SK-MEL-5 (cell line): ENCODE results near the gene PGPEP1. TPM values are rescaled to one million over a fixed set of nuclear protein-coding genes. Genes with fewer than 3 reads are reported as not detected.
"Not testable (repeated sequence)": the region's sequence is repeated elsewhere in the genome, so short reads cannot be mapped to it uniquely, and the experiment has no call there.

Experiments used
- DNase-seq: peaks from one replicate; pipeline ENCODE4 v3.0.0-alpha.2; 2016; ENCODE audit warnings: low read depth, low spot score
- in situ Hi-C: cut with HindIII; loops from 2 replicates; pipeline ENCODE4 v1.10.0; 2016; ENCODE audit warnings: low sequenced_read_pairs, high pct_unique_total_duplicates, low pct_unique_long_range_greater_than_20kb
- total RNA-seq: library from RNA; depleted of rRNA; stranded (reverse); fragments of >200 nt; shearing (Covaris generic); gene quantifications from 2 replicates; pipeline ENCODE4 v1.2.3, GENCODE V29; 2014

Gene PGPEP1
- total RNA-seq, 1 experiment from 2014 or later = 8.1 TPM

DNA sequence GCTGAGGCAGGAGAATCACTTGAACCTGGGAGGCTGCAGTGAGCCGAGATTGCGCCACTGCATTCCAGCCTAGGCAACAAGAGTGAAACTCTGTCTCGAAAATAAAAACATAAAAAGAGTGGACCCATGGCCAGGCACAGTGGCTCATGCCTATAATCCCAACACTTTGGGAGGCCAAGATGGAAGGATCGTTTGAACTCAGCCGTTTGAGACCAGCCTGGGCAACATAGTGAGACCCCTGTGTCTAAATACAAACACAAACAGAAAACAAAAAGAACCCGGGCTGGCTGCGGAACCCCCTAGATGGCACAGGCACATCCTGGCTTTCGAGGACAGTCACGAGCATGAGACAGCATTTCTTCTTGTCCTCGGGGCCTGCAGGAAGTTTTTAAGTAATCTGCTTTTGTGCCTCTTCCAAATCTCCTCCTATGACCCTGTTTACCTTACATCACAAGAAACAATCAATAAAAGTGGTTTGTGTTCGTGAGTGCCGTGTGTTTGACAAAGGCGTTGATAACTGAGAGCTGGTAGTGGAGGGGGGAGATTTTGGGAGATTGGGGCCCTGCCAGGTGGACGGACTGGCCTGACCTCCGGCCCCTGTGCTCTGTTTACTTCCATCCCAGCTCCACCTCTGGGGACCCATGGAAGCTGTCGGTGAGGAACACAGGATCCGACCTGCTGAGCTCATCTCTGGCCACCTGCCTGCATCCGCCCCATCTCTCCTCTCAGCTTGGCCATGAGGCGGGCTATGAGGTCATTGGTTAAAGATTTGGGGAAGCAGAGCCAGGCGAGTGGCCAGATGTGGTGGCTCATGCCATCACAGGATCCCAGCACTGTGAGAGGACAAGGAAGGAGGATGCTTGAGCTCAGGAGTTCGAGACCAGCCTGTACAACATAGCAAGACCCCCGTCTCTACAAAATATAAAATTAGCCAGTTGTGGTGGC is 39.7 kb downstream of the PGPEP1 start:
- in situ Hi-C loops = no loop called here
- peak; percentile 82 for DNase-seq

DNA sequence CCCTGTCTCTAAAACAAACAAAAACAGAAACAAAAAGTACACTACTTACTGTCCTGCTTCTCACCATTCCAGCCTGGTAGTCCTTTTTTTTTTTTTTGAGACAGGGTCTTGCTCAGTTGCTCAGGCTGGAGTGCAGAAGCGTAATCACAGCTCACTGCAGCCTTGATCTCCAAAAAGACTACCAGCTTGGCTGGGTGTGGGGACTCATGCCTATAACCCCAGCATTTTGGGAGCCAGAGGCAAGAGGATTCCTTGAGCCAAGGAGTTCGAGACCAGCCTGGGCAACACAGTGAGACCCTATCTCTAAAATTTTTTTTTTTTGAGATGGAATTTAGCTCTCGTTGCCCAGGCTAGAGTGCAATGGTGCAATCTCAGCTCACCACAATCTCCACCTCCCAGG is 40.4 kb downstream of the PGPEP1 start:
- DNase-seq = no peak
- in situ Hi-C loops = no loop called here

DNA sequence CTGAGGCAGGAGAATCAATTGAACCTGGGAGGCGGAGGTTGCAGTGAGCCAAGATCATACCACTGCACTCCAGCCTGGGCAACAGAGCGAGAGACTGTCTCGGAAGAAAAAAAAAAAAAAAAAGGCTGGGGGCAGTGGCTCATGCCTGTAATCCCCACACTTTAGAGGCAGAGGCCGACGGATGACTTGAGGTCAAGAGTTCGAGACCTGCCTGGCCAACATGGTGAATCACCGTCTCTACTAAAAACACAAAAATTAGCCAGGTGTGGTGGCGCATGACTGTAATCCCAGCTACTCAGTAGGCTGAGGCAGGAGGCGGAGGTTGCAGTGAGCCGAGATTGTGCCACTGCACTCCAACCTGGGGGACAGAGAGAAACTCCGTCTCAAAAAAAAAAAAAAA is 43.2 kb downstream of the PGPEP1 start:
- DNase-seq, in situ Hi-C loops: not testable (repeated sequence)

DNA sequence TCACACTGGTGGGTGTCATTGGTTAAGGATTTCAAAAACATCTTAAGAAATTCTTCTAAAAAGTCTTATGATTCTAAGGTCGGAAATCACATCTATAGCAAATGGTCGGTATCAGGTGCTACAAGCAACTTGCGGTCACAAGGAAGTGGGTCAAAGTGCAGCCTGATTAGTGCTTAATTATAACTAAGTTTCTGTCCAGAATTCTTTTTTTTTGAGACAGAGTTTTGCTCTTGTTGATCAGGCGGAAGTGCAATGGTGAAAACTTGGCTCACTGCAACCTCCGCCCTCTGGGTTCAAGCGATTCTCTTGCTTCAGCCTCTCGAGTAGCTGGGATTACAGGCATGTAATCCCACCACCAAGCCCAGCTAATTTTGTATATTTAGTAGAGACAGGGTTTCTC is 44.4 kb downstream of the PGPEP1 start:
- in situ Hi-C loops = no loop called here
- DNase-seq = no peak

DNA sequence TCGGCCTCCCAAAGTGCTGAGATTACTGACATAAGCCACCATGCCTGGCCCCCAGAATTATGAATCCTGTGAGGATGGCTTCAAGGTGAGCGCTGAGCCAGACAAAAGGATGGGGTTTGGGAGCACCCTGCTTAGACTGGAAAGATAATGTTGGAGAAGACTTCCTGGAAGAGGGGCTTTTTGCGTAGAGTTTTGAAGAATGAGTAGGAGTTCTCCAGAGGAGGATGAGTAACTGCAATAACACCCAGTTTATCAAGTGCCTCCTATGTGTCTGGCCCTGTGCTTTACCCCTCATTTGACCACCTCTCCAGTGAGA is 44.9 kb downstream of the PGPEP1 start:
- no peak for DNase-seq
- in situ Hi-C loops = no loop called here

DNA sequence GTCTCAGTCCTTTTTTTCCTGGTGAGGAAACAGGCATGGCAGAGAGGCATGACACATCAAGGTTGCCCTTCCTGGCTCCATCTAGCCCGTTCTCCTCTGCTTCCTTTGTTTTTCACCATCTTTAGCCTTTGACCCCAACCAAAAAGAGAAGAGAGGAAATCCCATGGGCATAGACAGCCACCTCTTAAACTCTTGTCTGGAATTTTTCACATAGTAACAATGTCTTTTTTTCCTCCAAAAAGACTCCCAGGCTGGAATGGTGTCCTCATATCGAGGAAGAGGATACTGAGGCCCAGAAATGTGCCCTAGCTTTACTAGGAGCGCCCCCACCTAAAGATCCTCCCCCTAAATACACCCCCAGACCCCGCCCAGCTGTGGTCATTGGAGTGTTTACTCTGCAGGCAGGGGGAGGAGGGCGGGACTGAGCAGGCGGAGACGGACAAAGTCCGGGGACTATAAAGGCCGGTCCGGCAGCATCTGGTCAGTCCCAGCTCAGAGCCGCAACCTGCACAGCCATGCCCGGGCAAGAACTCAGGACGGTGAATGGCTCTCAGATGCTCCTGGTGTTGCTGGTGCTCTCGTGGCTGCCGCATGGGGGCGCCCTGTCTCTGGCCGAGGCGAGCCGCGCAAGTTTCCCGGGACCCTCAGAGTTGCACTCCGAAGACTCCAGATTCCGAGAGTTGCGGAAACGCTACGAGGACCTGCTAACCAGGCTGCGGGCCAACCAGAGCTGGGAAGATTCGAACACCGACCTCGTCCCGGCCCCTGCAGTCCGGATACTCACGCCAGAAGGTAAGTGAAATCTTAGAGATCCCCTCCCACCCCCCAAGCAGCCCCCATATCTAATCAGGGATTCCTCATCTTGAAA is 45.5 kb downstream of the PGPEP1 start, which contains the start of gene GDF15:
TSS of gene GDF15 (plus strand) at position 484 of the 868 bp plus-strand sequence. CDS start at position 516, 32 bp downstream.
- in situ Hi-C loops = no loop called here
- peak; percentile 95 for DNase-seq

DNA sequence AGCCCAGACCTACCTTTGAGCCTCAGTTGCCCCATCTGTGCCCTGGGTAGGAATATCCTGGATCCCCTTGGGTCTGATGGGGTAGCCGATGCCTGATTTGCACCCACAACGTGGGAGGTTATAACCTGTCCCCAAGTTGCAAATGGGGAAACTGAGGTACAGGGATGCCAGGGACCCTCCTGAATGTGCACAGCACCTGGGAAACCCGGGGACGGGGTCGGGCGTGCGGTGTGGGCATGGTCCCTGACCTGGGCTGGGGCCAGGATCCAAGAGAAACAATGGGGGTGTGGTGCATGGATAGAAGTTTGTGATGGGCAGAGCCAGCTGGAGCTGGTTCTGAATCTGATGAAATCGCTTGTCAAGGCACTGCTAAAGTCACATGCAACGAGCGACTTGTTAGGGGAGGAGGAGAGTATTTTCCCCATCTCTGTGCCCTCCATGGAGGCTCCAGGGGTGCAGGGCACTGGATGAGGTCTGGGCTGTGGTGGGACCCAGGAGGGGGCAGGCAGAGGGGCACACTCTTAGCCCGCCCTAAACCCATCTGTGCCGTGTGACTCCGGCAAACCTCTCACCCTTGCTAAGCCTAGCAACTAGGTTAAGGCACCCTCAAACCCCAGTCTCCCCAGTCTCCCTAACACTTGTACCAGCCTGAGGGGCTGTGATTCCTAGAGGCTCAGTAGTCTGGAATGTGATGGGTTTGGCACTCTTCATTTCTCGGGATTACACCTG is 46.3 kb downstream of the PGPEP1 start:
- in situ Hi-C loops = no loop called here
- peak; percentile 72 for DNase-seq

DNA sequence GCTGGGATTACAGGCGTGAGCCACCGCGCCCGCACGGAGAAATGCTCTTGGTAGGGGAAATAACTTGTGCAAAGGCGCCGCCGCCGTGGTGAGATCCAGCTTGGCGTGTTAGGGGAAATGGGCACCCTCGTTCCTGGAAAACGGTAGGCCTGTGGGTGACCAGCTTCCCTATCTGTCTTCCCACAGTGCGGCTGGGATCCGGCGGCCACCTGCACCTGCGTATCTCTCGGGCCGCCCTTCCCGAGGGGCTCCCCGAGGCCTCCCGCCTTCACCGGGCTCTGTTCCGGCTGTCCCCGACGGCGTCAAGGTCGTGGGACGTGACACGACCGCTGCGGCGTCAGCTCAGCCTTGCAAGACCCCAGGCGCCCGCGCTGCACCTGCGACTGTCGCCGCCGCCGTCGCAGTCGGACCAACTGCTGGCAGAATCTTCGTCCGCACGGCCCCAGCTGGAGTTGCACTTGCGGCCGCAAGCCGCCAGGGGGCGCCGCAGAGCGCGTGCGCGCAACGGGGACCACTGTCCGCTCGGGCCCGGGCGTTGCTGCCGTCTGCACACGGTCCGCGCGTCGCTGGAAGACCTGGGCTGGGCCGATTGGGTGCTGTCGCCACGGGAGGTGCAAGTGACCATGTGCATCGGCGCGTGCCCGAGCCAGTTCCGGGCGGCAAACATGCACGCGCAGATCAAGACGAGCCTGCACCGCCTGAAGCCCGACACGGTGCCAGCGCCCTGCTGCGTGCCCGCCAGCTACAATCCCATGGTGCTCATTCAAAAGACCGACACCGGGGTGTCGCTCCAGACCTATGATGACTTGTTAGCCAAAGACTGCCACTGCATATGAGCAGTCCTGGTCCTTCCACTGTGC is 47.9 kb downstream of the PGPEP1 start:
- in situ Hi-C loops = no loop called here
- peak; percentile 67 for DNase-seq

DNA sequence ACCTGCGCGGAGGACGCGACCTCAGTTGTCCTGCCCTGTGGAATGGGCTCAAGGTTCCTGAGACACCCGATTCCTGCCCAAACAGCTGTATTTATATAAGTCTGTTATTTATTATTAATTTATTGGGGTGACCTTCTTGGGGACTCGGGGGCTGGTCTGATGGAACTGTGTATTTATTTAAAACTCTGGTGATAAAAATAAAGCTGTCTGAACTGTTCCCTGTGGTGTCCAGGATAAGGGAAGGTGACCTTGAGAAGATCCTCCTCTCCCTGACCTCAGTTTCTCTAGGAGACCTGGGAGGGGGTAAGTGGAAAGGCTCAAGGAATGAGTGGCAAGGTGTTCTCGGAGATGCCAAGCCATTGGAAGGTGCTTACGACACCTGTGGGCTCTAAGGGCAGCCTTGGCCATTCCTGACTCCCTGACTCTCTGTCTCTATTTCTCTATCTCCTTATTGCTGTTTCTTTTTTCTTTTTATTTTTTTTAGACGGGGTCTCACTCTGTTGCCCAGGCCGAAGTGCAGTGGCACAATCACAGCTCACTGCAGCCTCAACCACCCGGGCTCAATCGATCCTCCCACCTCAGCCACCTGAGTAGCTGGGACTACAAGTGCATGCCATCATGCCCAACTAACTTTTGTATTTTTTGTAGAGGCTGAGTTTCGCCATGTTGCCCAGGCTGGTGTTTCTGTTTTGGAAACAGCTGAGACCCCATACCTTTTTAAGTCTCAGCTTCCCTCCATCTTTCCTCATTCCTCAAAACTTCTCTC is 48.7 kb downstream of the PGPEP1 start:
- DNase-seq = no peak
- in situ Hi-C loops = no loop called here

DNA sequence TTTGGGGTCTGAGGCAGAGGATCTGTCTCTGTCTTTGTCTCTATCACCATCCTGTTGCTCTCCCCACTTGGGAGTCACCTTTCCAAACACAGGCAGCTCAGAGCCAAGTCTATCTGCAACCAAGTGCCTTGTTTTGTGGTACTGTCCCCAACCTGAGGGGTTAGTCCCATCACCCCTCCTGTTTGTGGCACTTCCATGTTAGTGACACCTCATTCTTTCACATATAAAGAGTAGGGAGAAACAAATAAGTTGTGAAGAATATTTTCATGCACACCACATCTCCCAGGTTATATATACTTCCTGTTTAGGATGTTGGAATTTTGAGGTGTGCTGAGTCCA is 49.3 kb downstream of the PGPEP1 start:
- in situ Hi-C loops = no loop called here
- no peak for DNase-seq

DNA sequence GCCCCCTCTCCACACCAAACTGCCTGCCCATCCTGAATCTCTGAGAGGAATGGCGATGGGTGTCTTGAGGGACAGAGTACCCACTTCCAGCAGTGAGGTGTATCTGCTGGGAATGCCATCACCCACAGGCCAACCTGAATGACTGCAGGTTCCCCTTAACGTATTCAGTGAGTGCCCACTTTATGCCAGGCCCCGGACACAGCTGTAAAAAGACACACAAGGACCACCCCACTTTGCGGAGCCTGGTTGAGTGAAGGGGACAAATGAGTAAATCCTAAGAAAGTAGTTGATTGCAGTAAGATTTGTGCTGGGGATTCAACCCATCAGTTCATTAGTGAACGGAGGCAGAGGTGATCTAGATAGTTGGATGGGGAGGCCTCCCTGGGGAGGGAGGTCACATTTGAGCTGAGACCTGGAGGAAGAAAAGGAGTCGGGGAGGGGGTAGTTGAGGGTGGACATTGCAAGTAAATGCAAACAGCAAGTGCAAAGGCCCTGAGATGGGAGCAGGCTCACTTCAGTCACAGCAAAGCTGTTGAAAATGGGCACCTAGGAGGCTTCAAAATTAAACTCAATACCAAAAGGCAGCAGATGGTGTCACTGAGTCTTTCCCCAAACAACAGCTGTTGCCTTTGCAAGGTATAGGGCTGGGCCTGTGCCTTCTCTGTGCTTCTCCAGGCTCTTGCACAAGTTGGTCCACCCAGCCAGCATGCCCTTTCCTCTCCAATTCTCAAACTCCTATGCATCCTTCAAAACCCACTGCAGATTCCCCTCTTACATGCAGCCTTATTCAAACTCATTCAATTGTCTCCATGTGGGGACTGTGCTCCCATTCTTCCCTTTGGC is 49.9 kb downstream of the PGPEP1 start:
- in situ Hi-C loops = no loop called here
- DNase-seq = no peak

DNA sequence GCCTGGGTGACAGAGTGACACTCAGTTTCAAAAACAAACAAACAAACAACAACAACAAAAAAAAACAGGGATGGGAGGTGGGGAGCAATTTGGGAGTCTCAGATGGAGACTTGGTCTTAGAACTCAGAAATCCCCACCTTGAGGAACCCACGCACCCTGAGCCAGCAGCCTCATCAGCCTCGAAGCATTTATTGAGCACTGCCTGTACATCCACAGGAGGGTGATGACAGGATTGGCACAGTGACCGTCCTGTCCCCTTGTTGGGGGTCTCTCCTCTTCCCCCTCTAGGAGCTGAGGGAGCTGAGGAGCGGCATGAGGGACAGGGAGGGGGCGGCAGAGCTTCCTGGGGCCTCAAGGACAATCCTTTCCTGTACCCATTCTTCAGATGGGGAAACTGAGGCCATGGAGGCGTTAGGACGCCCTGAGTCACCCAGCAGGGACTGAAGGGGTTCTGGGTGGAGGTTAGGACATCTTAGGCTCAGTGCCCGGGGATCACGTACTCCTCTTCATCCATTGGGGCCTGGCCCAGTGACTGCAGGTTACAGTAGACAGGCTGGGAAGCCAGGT is 51.2 kb downstream of the PGPEP1 start:
- DNase-seq = no peak
- in situ Hi-C loops = no loop called here

DNA sequence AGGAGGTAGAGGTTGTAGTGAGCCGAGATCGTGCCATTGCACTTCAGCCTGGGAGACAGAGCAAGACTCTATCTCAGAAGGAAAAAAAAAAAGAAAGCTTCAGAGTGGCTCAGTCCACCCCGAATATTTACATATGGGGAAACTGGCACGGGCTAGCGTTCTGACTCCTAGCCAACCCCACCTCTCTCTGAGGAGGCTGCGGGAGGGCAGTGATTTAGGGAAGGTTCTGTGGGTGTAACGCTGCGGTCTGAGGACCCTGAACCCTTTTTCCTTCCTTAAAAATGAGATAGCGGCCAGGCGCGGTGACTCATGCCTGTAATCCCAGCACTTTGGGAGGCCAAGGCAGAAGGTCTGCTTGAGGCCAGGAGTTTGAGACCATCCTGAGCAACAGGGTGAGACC is 52.0 kb downstream of the PGPEP1 start:
- DNase-seq = no peak

DNA sequence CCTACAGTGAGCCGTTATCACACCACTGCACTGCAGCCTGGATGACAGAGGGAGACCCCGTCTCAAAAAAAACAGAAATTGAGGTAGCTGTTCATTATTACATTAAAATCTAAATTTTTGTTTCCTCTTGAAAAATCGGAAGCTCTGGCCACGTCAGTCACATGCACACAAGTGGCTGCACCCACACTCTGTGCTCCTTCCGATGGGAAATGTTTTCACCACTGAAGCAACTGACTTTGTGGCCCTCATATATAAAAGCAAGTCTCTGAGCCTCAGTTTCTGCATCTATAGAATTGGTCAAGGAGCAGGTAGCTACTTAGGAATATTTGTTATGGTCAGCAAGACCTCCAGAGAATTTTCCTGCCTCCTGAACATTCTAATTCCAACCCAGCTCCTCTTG is 52.5 kb downstream of the PGPEP1 start:
- no peak for DNase-seq
- in situ Hi-C loops = no loop called here

More for the DNA sequence above, 52.0 kb downstream of the PGPEP1 start:
- in situ Hi-C loops = no loop called here

DNA sequence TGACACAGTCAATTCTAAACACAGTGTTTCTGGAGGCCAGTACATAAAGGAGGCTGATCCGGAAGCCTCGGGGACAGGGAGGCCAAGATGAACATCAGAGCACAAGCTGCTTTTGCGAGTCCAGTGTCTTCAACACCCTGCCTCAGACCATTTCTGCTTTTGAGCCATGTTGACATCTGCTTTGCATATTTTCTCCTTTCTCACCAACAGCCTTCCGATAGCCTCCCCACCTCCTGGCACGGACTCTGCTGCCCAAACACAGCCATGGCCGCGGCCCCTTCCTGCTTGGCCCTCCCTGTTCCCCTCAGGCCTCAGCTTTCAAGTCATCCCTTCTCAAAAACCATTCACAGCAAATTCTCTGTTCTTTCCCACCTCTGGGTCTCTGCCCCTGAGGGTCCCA is 53.4 kb downstream of the PGPEP1 start:
- in situ Hi-C loops = no loop called here
- DNase-seq = no peak
